PC-3 (cell line): Measurements from ENCODE around the gene SOBP. TPM values are rescaled to one million over a fixed set of nuclear protein-coding genes. Genes with fewer than 3 reads are reported as not detected.

Experiments used
- ATAC-seq: fragments of 200-7000 bp; cut with Tn5 transposase; 2 replicates; pipeline ENCODE4 v1.9.1; 2020; ENCODE audit warnings: mild to moderate bottlenecking, moderate library complexity
- BruUV-seq: library from RNA; stranded (reverse); fragments of 400-500 nt; replicated peaks from 2 replicates; lab custom pipeline; 2021; lab: Mats Ljungman, UMichigan
- CTCF ChIA-PET: fragments of 300-600 bp; sonication (Branson Sonifier 250); formaldehyde crosslinking; loops from one replicate; lab custom pipeline; 2022; ENCODE audit warnings: antibody characterized with exemption; lab: Charles Lee
- POLR2A ChIA-PET: fragments of 300-600 bp; sonication (Branson Sonifier 250); formaldehyde crosslinking; loops from one replicate; lab custom pipeline; 2022; ENCODE audit warnings: antibody characterized with exemption; ENCODE audit not compliant: unreplicated experiment; lab: Charles Lee
- DNase-seq: peaks from one replicate; pipeline ENCODE4 v3.0.0-alpha.2; 2015
- H2AFZ ChIP-seq: fragments of 300-600 bp; sonication (generic); 2 replicates; pipeline ENCODE4 v1.6.0; 2016; ENCODE audit warnings: antibody characterized with exemption, low read length
- H3F3A ChIP-seq: fragments of 300-600 bp; sonication (generic); one replicate; pipeline ENCODE4 v1.6.0; 2017; ENCODE audit warnings: antibody characterized with exemption, low read length, control low read depth, mild to moderate bottlenecking; ENCODE audit not compliant: unreplicated experiment
- H3K27ac ChIP-seq: fragments of 300-600 bp; sonication (generic); 2 replicates; pipeline ENCODE4 v1.5.1; 2016; ENCODE audit warnings: mild to moderate bottlenecking, low read length
- H3K27me3 ChIP-seq: fragments of 300-600 bp; sonication (generic); 2 replicates; pipeline ENCODE4 v1.6.1; 2016; ENCODE audit warnings: low read length, mixed read lengths
- H3K36me3 ChIP-seq: fragments of 300-600 bp; sonication (generic); 2 replicates; pipeline ENCODE4 v1.6.1; 2016; ENCODE audit warnings: low read depth, mixed run types, low read length, mixed read lengths
- H3K4me1 ChIP-seq: fragments of 300-600 bp; sonication (generic); 2 replicates; pipeline ENCODE4 v1.5.1; 2016; ENCODE audit warnings: low read length; ENCODE audit not compliant: insufficient read depth
- H3K4me2 ChIP-seq: fragments of 300-600 bp; sonication (generic); 2 replicates; pipeline ENCODE4 v1.6.0; 2016; ENCODE audit warnings: low read length
- H3K4me3 ChIP-seq: fragments of 300-600 bp; sonication (generic); 2 replicates; pipeline ENCODE4 v1.5.1; 2016; ENCODE audit warnings: mild to moderate bottlenecking, low read length, mixed read lengths
- H3K79me2 ChIP-seq: fragments of 300-600 bp; sonication (generic); 2 replicates; pipeline ENCODE4 v1.6.1; 2017; ENCODE audit warnings: low read length, mixed read lengths
- H3K9ac ChIP-seq: fragments of 300-600 bp; sonication (generic); 2 replicates; pipeline ENCODE4 v1.6.0; 2016; ENCODE audit warnings: mild to moderate bottlenecking, low read length
- H3K9me2 ChIP-seq: fragments of 300-600 bp; sonication (generic); replicated peaks from 2 replicates; pipeline ENCODE4 v1.6.1; 2016; ENCODE audit warnings: mixed run types, low read length, mixed read lengths
- H3K9me3 ChIP-seq: fragments of 300-600 bp; sonication (generic); 2 replicates; pipeline ENCODE4 v1.6.1; 2016; ENCODE audit warnings: low read length, mixed read lengths
- H4K20me1 ChIP-seq: fragments of 300-600 bp; sonication (generic); 2 replicates; pipeline ENCODE4 v1.6.1; 2016; ENCODE audit warnings: low read length, mixed read lengths
- CTCF ChIP-seq: fragments of 300-600 bp; sonication (generic); conservative IDR thresholded peaks from 2 replicates; pipeline ENCODE4 v1.5.1; 2017; ENCODE audit warnings: antibody characterized with exemption, low read depth, mild to moderate bottlenecking, low read length
- EZH2 ChIP-seq: fragments of 300-600 bp; sonication (generic); IDR thresholded peaks from one replicate; pipeline ENCODE4 v1.6.1; 2017; ENCODE audit warnings: antibody characterized with exemption, mild to moderate bottlenecking, low read length; ENCODE audit not compliant: unreplicated experiment
- EZH2phosphoT487 ChIP-seq: fragments of 300-600 bp; sonication (generic); IDR thresholded peaks from 2 replicates; pipeline ENCODE4 v1.6.1; 2018; ENCODE audit warnings: mild to moderate bottlenecking, antibody characterized with exemption, low read length, borderline replicate concordance
- intact Hi-C: fragments of 100-400 bp; cut with micrococcal nuclease; formaldehyde crosslinking; loops from 2 replicates; pipeline ENCODE4 v1.9.0; 2023
- total RNA-seq: library from RNA; depleted of rRNA; stranded (reverse); fragments of >200 nt; gene quantifications from 2 replicates; pipeline ENCODE4 v1.2.3, GENCODE V29; 2014

SOBP gene
- total RNA-seq, 1 experiment from 2014 or later: 0.15 TPM

DNA sequence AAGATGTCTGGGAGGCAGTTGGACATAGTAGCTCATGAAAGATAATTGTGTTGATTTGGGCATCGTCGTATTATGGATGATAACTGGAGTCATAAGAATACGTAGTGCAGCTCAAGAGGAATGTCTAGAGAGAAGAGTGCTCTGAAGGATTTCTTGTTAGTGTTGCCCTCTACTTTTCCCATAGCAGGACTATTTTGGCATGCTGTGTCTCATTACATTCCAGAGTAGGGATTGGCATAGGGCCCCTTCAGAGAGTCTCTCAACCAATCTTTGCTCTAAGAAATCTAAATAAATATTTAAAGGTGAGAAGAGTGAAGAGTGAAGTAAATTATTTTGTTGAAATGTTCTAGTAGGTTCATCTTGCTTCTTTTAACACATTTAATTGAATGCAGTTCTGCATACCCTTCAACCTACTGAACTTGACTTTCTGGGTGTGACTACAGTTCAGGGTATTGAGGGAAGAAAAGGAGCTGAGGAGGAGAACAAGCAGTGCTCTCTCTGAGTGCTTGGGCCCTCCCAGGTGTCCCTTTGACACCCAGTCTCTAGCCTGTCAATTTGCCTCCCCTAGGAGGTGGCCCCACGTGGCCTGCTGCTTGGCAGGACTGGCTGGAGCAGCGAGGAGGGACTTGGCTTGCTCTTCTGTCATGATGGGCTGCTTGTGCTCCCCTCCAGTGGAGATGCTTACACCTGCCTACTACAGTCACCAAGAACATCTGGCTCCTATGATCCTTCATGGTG lies 33.3 kb downstream of the SOBP start:
- H3K4me2 ChIP-seq: no peak overlapping the region

GRCh38 chr6:107523794-107524193 lies 33.9 kb downstream of the SOBP start:
- no peaks in the 10 kb centered on the region for H3F3A ChIP-seq
- ChIA-PET CTCF (no interaction called here), POLR2A (no interaction called here)
- ATAC-seq: no peak
- intact Hi-C loops: no loop called here
- no peak overlapping the region for H3K27ac ChIP-seq
- H3K79me2 ChIP-seq: no peaks in the 10 kb centered on the region
- peaks cover 21% of the 10 kb centered on the region for H3K27me3 ChIP-seq
- no peaks in the 10 kb centered on the region for H3K9me2 ChIP-seq
- BruUV-seq: no TSS peak
- H2AFZ ChIP-seq: no peak overlapping the region
- no peak overlapping the region for H3K4me3 ChIP-seq
- H3K9ac ChIP-seq: no peak overlapping the region
- no peaks in the 10 kb centered on the region for H4K20me1 ChIP-seq
- H3K4me1 ChIP-seq: no peaks in the 10 kb centered on the region
- no peak overlapping the region for H3K4me2 ChIP-seq
- no peaks in the 10 kb centered on the region for H3K36me3 ChIP-seq
- no peak for DNase-seq
- TF ChIP-seq EZH2 (no peak), CTCF (no peak), EZH2phosphoT487 (no peak)
- H3K9me3 ChIP-seq: no peaks in the 10 kb centered on the region

More for the DNA sequence above, 33.3 kb downstream of the SOBP start:
- Histone ChIP-seq H3K27ac (no peak overlapping the region), H2AFZ (no peak overlapping the region), H3K79me2 (no peaks in the 10 kb centered on the region), H3K4me1 (no peaks in the 10 kb centered on the region), H3K4me3 (no peak overlapping the region), H3K27me3 (peaks cover 21% of the 10 kb centered on the region), H3K36me3 (no peaks in the 10 kb centered on the region), H3K9me2 (no peaks in the 10 kb centered on the region), H3K9ac (no peak overlapping the region), H3F3A (no peaks in the 10 kb centered on the region), H4K20me1 (no peaks in the 10 kb centered on the region), H3K9me3 (no peaks in the 10 kb centered on the region)
- BruUV-seq: no TSS peak
- intact Hi-C loops: no loop called here
- DNase-seq (no peak), ATAC-seq (no peak)
- ChIA-PET POLR2A (no interaction called here), CTCF (no interaction called here)
- no peak for TF ChIP-seq CTCF
- TF ChIP-seq EZH2phosphoT487: no peak
- no peak for TF ChIP-seq EZH2

DNA sequence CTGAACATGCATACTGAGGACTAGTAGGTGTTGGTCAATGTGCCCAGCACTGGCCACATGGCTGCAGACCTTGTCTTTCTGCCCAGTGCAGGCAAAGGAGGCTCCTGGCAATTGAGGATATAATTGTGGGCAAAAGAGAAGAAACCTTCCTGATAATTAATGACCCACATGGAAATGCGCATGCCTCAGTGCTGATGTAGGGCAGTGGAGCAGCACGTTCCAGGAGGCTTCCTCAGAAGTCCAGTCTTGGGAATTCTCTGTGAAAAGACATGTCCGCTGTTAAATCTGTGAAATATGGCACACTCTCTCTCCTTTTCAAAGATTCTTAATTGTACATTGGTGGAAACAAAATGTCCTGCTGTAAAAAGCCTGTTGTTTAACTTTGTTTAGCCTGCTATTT lies 34.7 kb downstream of the SOBP start:
- Histone ChIP-seq H3K9me2 (no peaks in the 10 kb centered on the region), H3K27me3 (peaks cover 21% of the 10 kb centered on the region), H3K9ac (no peak overlapping the region), H3F3A (no peaks in the 10 kb centered on the region), H2AFZ (no peak overlapping the region), H4K20me1 (no peaks in the 10 kb centered on the region), H3K9me3 (no peaks in the 10 kb centered on the region), H3K4me1 (no peaks in the 10 kb centered on the region), H3K79me2 (no peaks in the 10 kb centered on the region), H3K4me2 (no peak overlapping the region), H3K27ac (no peak overlapping the region), H3K36me3 (no peaks in the 10 kb centered on the region), H3K4me3 (no peak overlapping the region)
- ChIA-PET POLR2A (no interaction called here), CTCF (no interaction called here)
- ATAC-seq (no peak), DNase-seq (no peak)
- TF ChIP-seq EZH2phosphoT487: no peak
- no peak for TF ChIP-seq CTCF
- no peak for TF ChIP-seq EZH2
- BruUV-seq: no TSS peak
- intact Hi-C loops: no loop called here
